Heart left ventricle (tissue), 13 donors: Measurements from ENCODE around the gene CSNK1G1.

Experiments used
- POLR2A ChIP-seq, 2 donors: fragments of 450-650 bp; IDR thresholded peaks; one replicate each; pipeline ENCODE4 v1.6.1; 2017; ENCODE audit warnings: antibody characterized with exemption in 2 of 2, mild to moderate bottlenecking in 2 of 2, moderate library complexity in 2 of 2
- TF ChIP-seq, protein P1 (sequence below), 12 donors: fragments of 200-600 bp; sonication (generic) in 4 of 12; IDR thresholded peaks; one replicate each; pipeline versions ENCODE4 v1.5.0 to v1.8.0; 2018 to 2022; ENCODE audit warnings: antibody characterized with exemption in 12 of 12, mild to moderate bottlenecking in 5 of 12
- donor health status: ischemic (EF 13 %, LVEDD 7.1; RV severe dilation, severe dysfunction).
- donor health status: DM: no; HTN: yes; CAD: no.
- donor health status: DM: no; HTN: no; CAD: no.
- donor health status: ischemic (EF 25% LVEDD 6.9; RV normal size, moderate dysfunction).
- donor health status: ischemic (EF 25% LVEDD 5.7; RV mildly dilated, moderate dysfunction).
- donor health status: ischemic (EF 35%, LVEDD 5.7; RV mildly dilated, moderate dysfunction).
- donor health status: nonischemic (EF 11% LVEDD 7.7; RV severe dilation, severe dysfunction).
- donor health status: DM: yes; HTN: yes; CAD: no.
- donor health status: PGD.
- donor health status: ischemic (EF 29% LVEDD 5.4; RV normal size, mild dysfunction).
- donor health status: nonischemic (EF 23%, LVEDD 6.1; RV moderate dilation, normal function).

DNA sequence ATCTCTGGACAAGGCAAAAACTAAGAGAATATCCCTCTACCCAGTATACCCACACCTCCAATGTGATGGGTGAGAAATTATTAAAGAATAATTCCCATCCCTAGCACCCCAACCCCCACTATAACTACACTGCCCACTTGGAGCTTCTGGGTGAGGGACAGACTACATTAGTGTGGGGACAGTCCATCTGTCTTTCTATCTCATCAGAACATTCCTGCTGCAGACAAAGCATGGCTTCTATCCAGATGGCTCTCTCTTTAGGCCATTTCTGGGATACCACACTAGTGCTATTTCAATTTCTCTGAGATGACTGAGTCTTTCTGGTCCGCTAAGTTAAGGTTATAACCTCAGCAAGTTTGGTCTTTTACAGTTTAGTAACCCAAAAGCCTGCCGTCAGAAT is 6.6 kb downstream of the CSNK1G1 start:
- TF ChIP-seq POLR2A (IDR thresholded peaks at IDR 0.05), result no peak
- TF ChIP-seq, protein P1, sequence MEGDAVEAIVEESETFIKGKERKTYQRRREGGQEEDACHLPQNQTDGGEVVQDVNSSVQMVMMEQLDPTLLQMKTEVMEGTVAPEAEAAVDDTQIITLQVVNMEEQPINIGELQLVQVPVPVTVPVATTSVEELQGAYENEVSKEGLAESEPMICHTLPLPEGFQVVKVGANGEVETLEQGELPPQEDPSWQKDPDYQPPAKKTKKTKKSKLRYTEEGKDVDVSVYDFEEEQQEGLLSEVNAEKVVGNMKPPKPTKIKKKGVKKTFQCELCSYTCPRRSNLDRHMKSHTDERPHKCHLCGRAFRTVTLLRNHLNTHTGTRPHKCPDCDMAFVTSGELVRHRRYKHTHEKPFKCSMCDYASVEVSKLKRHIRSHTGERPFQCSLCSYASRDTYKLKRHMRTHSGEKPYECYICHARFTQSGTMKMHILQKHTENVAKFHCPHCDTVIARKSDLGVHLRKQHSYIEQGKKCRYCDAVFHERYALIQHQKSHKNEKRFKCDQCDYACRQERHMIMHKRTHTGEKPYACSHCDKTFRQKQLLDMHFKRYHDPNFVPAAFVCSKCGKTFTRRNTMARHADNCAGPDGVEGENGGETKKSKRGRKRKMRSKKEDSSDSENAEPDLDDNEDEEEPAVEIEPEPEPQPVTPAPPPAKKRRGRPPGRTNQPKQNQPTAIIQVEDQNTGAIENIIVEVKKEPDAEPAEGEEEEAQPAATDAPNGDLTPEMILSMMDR (IDR thresholded peaks at IDR 0.05), result no peak
